ENCODE results near the gene CSNK1G1.
A peak's percentile ranks its signal among the peaks of the same experiment; 100 is the strongest.

CSNK1G1 gene

GRCh38 chr15:64187396-64188191 lies 168.4 kb downstream of the CSNK1G1 start:
- no peaks in the 10 kb centered on the region for H3K27me3 ChIP-seq
- no peaks in the 10 kb centered on the region for H3K4me1 ChIP-seq
- H3K4me3 ChIP-seq (ENCODE audit: low read depth, low read length): no peak overlapping the region
- DNase-seq: no peak
- H3K36me3 ChIP-seq: peaks cover 4% of the 10 kb centered on the region
- no peak for TF ChIP-seq CTCF (IDR thresholded peaks at IDR 0.05; ENCODE audit: low read depth, low read length)
- H3K9me3 ChIP-seq: no peaks in the 10 kb centered on the region

DNA sequence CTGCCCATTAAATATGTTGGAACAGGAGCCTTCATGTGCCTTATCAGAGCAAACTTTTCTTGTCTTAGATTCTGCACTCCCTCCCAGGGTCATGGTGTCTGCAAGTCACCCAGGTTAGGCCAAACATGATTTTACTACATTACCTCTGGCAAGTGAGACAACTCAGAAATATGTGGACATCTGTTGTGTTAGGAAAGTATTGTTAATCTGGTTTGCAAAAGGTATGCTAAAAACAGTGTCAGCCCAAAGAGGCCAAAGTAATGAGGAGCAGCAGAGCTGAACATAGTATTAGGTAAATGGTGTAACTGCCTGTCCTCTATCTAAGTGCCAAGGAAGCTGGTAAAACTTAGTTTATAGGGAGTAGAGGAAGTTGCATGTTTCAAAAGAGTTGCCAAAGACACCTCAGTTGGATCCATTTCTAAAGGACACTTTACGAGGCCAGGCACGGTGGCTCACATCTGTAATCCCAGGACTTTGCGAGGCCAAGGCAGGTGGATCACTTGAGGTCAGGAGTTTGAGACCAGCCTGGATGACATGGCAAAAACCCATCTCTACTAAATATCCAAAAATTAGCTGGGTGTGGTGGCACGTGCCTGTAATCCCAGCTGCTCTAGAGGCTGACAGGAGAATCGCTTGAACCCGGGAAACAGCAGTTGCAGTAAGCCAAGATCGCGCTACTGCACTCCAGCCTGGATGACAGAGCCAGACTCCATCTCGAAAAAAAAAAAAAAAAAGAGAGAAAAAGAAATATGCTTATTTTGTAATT lies 170.6 kb downstream of the CSNK1G1 start:
- Histone ChIP-seq H3K4me1 (peaks cover 8% of the 10 kb centered on the region; the same call in 1 of the 2 replicates), H3K36me3 (peaks cover 4% of the 10 kb centered on the region), H3K9me3 (no peaks in the 10 kb centered on the region), H3K27me3 (no peaks in the 10 kb centered on the region), H3K4me3 (ENCODE audit: low read depth, low read length) (no peak overlapping the region)
- no peak for TF ChIP-seq CTCF (IDR thresholded peaks at IDR 0.05; ENCODE audit: low read depth, low read length)
- no peak for DNase-seq

DNA sequence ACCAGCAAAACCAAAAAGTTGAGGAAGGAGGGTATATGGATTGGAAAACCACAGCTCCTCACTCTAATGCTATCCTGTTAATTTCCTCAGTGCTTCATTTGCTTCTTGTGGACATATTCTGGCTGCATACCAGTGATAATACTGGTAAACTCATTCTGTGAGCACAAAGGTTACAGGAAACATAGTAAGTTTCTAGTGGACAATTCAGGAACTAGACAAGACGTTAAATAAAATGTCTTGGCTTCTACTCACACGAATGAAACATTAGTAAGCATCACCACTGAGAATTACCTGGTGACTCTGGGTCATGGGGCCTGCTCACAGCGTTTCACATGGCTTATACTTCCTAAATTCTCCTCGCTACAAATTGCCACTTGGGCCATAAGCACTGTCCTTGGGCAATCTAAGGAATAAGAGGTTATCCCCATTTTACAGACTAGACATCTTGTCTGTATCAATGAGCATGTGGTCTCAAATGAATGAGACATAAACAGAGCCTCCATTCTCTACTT lies 173.1 kb downstream of the CSNK1G1 start:
- no peak for DNase-seq
- peaks cover 4% of the 10 kb centered on the region for H3K36me3 ChIP-seq
- no peak for TF ChIP-seq CTCF (IDR thresholded peaks at IDR 0.05; ENCODE audit: low read depth, low read length)

DNA sequence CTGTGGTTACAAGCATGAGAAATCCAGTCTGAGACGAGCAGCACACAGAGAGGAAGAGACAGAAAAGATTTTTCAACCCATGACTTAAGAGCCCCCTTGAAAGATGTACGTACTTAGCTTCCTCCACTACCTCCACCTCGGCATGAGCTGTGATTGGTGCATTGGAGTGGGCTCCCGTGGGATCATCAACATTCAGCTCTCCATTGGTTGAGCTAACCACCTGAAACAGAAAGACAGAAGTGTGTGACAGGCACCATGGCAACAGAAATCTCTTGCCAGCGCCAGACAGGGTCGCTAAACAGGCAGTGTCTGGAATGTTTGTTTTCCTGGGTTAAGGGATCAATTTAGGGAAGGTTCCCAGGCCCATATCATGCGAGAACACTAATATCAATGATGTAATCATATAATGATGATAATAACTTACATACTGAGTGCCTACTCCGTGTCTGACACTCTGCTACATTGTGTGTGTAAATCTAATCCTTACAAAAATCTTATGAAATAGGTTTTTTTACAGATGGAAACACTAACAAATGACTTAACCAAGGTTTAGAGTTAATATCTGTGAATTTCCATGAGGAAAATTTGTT lies 175.6 kb downstream of the CSNK1G1 start:
- Histone ChIP-seq H3K4me1 (peaks cover 12% of the 10 kb centered on the region; the same call in 1 of the 2 replicates), H3K4me3 (ENCODE audit: low read depth, low read length) (peak overlapping the region; percentile 13; the same call in 1 of the 2 replicates), H3K27me3 (no peaks in the 10 kb centered on the region), H3K9me3 (no peaks in the 10 kb centered on the region), H3K36me3 (peaks cover 3% of the 10 kb centered on the region; the same call in 1 of the 2 replicates)
- DNase-seq: peak; percentile 76
- no peak for TF ChIP-seq CTCF (IDR thresholded peaks at IDR 0.05; ENCODE audit: low read depth, low read length)

More for the DNA sequence above, 173.1 kb downstream of the CSNK1G1 start:
- Histone ChIP-seq H3K4me1 (peaks cover 12% of the 10 kb centered on the region; the same call in 1 of the 2 replicates), H3K9me3 (no peaks in the 10 kb centered on the region), H3K4me3 (ENCODE audit: low read depth, low read length) (no peak overlapping the region), H3K27me3 (no peaks in the 10 kb centered on the region)

GRCh38 chr15:64166102-64166890 lies 189.7 kb downstream of the CSNK1G1 start:
- no peaks in the 10 kb centered on the region for H3K9me3 ChIP-seq
- no peak overlapping the region for H3K4me3 ChIP-seq (ENCODE audit: low read depth, low read length)
- no peak for DNase-seq
- no peak for TF ChIP-seq CTCF (IDR thresholded peaks at IDR 0.05; ENCODE audit: low read depth, low read length)
- peaks cover 3% of the 10 kb centered on the region; the same call in 1 of the 2 replicates for H3K4me1 ChIP-seq
- no peaks in the 10 kb centered on the region for H3K27me3 ChIP-seq
- H3K36me3 ChIP-seq: peaks cover 9% of the 10 kb centered on the region

All from BE2C (cell line).